Neural progenitor cell (in vitro differentiated cells): ENCODE data around the gene CYP2D6. TPM values are rescaled to one million over a fixed set of nuclear protein-coding genes. Genes with fewer than 3 reads are reported as not detected.

ENCODE experiments used
- DNase-seq: peaks from one replicate; pipeline ENCODE4 v3.0.0-alpha.2; 2016; ENCODE audit warnings: low spot score
- H2AFZ ChIP-seq: fragments of 200-600 bp; sonication (generic); replicated peaks from 2 replicates; pipeline ENCODE4 v1.6.1; 2016; ENCODE audit warnings: antibody characterized with exemption
- H3F3A ChIP-seq: fragments of 200-600 bp; sonication (generic); 2 replicates; pipeline ENCODE4 v1.6.1; 2016; ENCODE audit warnings: antibody characterized with exemption, low read depth
- H3K27ac ChIP-seq: fragments of 200-600 bp; sonication (generic); 2 replicates; pipeline ENCODE4 v1.5.1; 2016; ENCODE audit warnings: mild to moderate bottlenecking
- H3K27me3 ChIP-seq: fragments of 200-600 bp; sonication (generic); 2 replicates; pipeline ENCODE4 v1.6.1; 2016; ENCODE audit warnings: mild to moderate bottlenecking, moderate library complexity
- H3K36me3 ChIP-seq: fragments of 200-600 bp; sonication (generic); 2 replicates; pipeline ENCODE4 v1.5.1; 2016
- H3K4me1 ChIP-seq: fragments of 200-600 bp; sonication (generic); 2 replicates; pipeline ENCODE4 v1.6.1; 2016; ENCODE audit warnings: mixed run types
- H3K4me2 ChIP-seq: fragments of 200-600 bp; sonication (generic); 2 replicates; pipeline ENCODE4 v1.6.1; 2016
- H3K4me3 ChIP-seq: fragments of 200-600 bp; sonication (generic); 2 replicates; pipeline ENCODE4 v1.5.1; 2016
- H3K79me2 ChIP-seq: fragments of 200-600 bp; sonication (generic); 2 replicates; pipeline ENCODE4 v1.6.1; 2016; ENCODE audit warnings: low read depth
- H3K9ac ChIP-seq: fragments of 200-600 bp; sonication (generic); 2 replicates; pipeline ENCODE4 v1.6.1; 2016
- H3K9me3 ChIP-seq: fragments of 200-600 bp; sonication (generic); 2 replicates; pipeline ENCODE4 v1.5.1; 2016; ENCODE audit warnings: low read depth
- H4K20me1 ChIP-seq: fragments of 200-600 bp; sonication (generic); 2 replicates; pipeline ENCODE4 v1.6.1; 2016; ENCODE audit warnings: low read depth
- H3K27ac Mint-ChIP-seq: 3 replicates; pipeline ENCODE4 v1.8.0; 2021; ENCODE audit warnings: mixed read lengths
- H3K27me3 Mint-ChIP-seq: 2 replicates; pipeline ENCODE4 v1.8.0; 2022; ENCODE audit warnings: low read depth, mild to moderate bottlenecking, inconsistent platforms, moderate library complexity, mixed read lengths; ENCODE audit not compliant: insufficient read depth
- H3K36me3 Mint-ChIP-seq: 3 replicates; pipeline ENCODE4 v1.8.0; 2021; ENCODE audit warnings: mixed read lengths
- H3K4me1 Mint-ChIP-seq: 3 replicates; pipeline ENCODE4 v1.8.0; 2021; ENCODE audit warnings: mixed read lengths
- H3K4me3 Mint-ChIP-seq: 3 replicates; pipeline ENCODE4 v1.8.0; 2021; ENCODE audit warnings: mild to moderate bottlenecking, moderate library complexity, mixed read lengths
- H3K9me3 Mint-ChIP-seq: 3 replicates; pipeline ENCODE4 v1.8.0; 2020; ENCODE audit warnings: mixed read lengths
- EZH2 ChIP-seq: fragments of 200-600 bp; sonication (generic); IDR thresholded peaks from 2 replicates; pipeline ENCODE4 v1.6.1; 2017; ENCODE audit warnings: antibody characterized with exemption, mild to moderate bottlenecking, moderate library complexity
- EZH2phosphoT487 ChIP-seq: fragments of 200-600 bp; sonication (generic); IDR thresholded peaks from 2 replicates; pipeline ENCODE4 v1.6.1; 2017; ENCODE audit warnings: antibody characterized with exemption
- total RNA-seq: library from RNA; depleted of rRNA; stranded (reverse); fragments of >200 nt; gene quantifications from 2 replicates; pipeline ENCODE4 v1.2.3, GENCODE V29; 2015; ENCODE audit warnings: low replicate concordance
- TF ChIP-seq, protein P1 (sequence below): fragments of 200-600 bp; sonication (generic); IDR thresholded peaks from 2 replicates; pipeline ENCODE4 v1.5.1; 2017; ENCODE audit warnings: antibody characterized with exemption, mild to moderate bottlenecking

Gene CYP2D6
- total RNA-seq, 1 donor from 2014 or later = 0.24 TPM

DNA sequence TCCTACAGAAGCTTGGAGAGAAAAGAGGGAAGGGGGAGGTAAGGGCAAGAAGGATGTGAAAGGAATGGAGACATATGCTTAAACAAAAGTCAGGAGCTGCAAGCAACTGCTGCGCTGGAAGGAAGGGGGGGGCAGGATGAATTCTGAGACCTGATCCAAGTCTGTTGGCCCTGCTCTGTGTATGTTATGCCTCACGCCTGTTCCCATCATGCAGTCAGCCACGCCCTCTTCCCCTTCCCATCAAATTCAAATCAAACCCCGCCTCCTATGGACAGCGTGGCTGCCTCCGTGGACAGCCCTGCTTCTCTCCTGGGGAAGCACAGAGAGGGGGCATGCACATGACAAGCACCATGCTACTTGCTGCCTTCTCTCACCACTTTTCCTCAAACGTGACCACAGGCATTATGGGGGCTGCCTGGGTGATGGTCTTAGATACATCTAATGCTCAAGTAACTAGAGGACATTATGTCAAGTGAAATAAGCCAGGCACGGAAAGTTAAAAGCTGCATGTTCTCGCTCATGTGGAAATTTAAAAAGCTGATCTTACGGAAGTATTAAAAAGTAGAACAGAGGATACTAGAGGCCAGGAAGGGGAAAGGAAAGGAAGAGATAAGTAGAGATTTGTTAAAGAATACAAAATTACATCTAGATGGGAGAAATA is 45.8 kb upstream of the CYP2D6 start:
- Histone ChIP-seq H3K4me3 (no peak overlapping the region), H3K79me2 (peaks cover 23% of the 10 kb centered on the region), H3K36me3 (no peaks in the 10 kb centered on the region), H2AFZ (no peak overlapping the region), H3K9me3 (no peaks in the 10 kb centered on the region), H3K27ac (no peak overlapping the region), H3K4me1 (no peaks in the 10 kb centered on the region), H3K27me3 (no peaks in the 10 kb centered on the region), H3K4me2 (no peak overlapping the region), H4K20me1 (peaks cover 76% of the 10 kb centered on the region), H3K9ac (no peak overlapping the region), H3F3A (no peaks in the 10 kb centered on the region)
- no peaks in the 10 kb centered on the region for H3K9me3 Mint-ChIP-seq
- no peak for DNase-seq
- peak overlapping the region; percentile 22 for H3K27ac Mint-ChIP-seq
- H3K4me3 Mint-ChIP-seq = no peak overlapping the region
- TF ChIP-seq EZH2phosphoT487 = no peak
- no peak for TF ChIP-seq EZH2
- TF ChIP-seq, protein P1, sequence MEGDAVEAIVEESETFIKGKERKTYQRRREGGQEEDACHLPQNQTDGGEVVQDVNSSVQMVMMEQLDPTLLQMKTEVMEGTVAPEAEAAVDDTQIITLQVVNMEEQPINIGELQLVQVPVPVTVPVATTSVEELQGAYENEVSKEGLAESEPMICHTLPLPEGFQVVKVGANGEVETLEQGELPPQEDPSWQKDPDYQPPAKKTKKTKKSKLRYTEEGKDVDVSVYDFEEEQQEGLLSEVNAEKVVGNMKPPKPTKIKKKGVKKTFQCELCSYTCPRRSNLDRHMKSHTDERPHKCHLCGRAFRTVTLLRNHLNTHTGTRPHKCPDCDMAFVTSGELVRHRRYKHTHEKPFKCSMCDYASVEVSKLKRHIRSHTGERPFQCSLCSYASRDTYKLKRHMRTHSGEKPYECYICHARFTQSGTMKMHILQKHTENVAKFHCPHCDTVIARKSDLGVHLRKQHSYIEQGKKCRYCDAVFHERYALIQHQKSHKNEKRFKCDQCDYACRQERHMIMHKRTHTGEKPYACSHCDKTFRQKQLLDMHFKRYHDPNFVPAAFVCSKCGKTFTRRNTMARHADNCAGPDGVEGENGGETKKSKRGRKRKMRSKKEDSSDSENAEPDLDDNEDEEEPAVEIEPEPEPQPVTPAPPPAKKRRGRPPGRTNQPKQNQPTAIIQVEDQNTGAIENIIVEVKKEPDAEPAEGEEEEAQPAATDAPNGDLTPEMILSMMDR = no peak
- peaks cover 11% of the 10 kb centered on the region for H3K36me3 Mint-ChIP-seq
- H3K27me3 Mint-ChIP-seq = peaks cover 7% of the 10 kb centered on the region
- H3K4me1 Mint-ChIP-seq = peaks cover 32% of the 10 kb centered on the region

DNA sequence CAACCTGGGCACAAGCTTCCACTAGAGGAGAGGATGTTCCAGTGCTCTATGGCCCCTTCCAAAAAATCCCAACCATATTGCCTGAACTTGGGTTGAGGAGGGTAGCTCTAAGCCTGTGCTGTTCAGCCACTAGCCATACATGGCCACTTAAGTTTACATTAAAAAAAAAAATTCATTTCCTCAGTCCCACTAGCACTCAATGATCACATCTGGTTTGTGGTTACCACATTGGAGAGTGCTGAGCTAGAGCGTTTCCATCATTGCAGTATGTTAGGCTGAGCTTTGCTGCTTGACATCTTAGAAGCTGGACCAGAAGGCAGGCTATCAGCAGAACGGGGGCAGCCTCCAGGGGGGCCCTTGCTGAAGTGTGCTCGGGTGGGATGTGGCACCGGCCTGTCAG is 43.5 kb upstream of the CYP2D6 start:
- TF ChIP-seq, protein P1 = no peak
- no peak for TF ChIP-seq EZH2phosphoT487
- no peak for TF ChIP-seq EZH2
- H3K4me3 ChIP-seq = no peak overlapping the region
- no peak overlapping the region for H3K9ac ChIP-seq
- no peak overlapping the region for H3K4me2 ChIP-seq
- H3K4me3 Mint-ChIP-seq = no peak overlapping the region
- peaks cover 9% of the 10 kb centered on the region for H3K27me3 Mint-ChIP-seq
- H3K27me3 ChIP-seq = no peaks in the 10 kb centered on the region
- no peaks in the 10 kb centered on the region for H3K4me1 ChIP-seq
- H3F3A ChIP-seq = peaks cover 10% of the 10 kb centered on the region
- H3K9me3 Mint-ChIP-seq = no peaks in the 10 kb centered on the region
- no peak overlapping the region for H3K27ac ChIP-seq
- peaks cover 11% of the 10 kb centered on the region for H3K36me3 Mint-ChIP-seq
- no peaks in the 10 kb centered on the region for H3K36me3 ChIP-seq
- no peak overlapping the region for H3K27ac Mint-ChIP-seq
- H3K79me2 ChIP-seq = peaks cover 10% of the 10 kb centered on the region
- DNase-seq = no peak
- peaks cover 81% of the 10 kb centered on the region for H4K20me1 ChIP-seq
- no peaks in the 10 kb centered on the region for H3K9me3 ChIP-seq
- H3K4me1 Mint-ChIP-seq = peaks cover 48% of the 10 kb centered on the region
- no peak overlapping the region for H2AFZ ChIP-seq

DNA sequence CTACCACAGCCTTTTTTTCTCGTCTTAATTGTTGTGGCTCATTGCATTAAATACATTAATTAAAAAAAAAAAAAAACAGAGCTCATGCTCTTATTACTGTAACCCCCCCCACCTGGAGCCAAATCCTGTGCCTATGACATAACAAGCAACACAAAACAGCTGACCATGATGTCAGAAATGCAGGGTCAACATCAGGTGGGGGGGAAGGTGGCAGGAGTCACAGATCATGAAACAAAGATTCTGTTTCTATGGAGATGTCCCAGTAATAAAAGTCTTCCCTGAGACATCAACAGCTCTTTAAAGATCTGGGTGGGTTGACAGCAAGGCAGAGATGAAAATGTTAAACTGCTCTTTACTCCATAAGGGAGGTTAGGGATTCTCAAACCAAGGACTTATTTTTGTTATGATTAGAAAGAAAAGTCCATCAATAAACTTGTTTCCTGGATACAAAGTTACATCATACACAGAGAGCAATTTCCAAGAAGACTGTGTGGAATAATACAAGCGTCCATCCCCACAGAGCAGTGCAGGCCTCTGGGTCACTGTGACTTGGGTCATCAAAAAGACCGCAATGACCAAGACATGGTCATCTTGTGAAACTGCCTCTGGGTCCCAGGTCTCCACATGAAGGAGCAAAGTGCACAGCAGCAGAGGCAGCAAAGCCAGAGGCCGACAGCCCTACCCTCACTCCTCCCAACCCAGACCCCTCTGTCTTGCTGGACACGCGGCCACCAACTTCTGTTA is 42.7 kb upstream of the CYP2D6 start:
- H3K4me3 Mint-ChIP-seq = no peak overlapping the region
- no peak for DNase-seq
- Histone ChIP-seq H3K27me3 (no peaks in the 10 kb centered on the region), H3K4me2 (no peak overlapping the region), H3K9ac (no peak overlapping the region), H3F3A (peaks cover 10% of the 10 kb centered on the region), H3K9me3 (no peaks in the 10 kb centered on the region), H3K4me1 (no peaks in the 10 kb centered on the region), H3K27ac (no peak overlapping the region), H3K36me3 (no peaks in the 10 kb centered on the region), H3K79me2 (peaks cover 7% of the 10 kb centered on the region), H3K4me3 (no peak overlapping the region), H2AFZ (no peak overlapping the region), H4K20me1 (peaks cover 85% of the 10 kb centered on the region)
- H3K9me3 Mint-ChIP-seq = no peaks in the 10 kb centered on the region
- TF ChIP-seq EZH2phosphoT487 (no peak), EZH2 (no peak)
- TF ChIP-seq, protein P1 = no peak
- peaks cover 49% of the 10 kb centered on the region for H3K4me1 Mint-ChIP-seq
- no peak overlapping the region for H3K27ac Mint-ChIP-seq
- H3K27me3 Mint-ChIP-seq = peaks cover 9% of the 10 kb centered on the region
- peaks cover 14% of the 10 kb centered on the region for H3K36me3 Mint-ChIP-seq
